Mucosa of stomach (tissue), 1 donor: ENCODE results near the gene SPATA31E1.

Experiments
- H3K27me3 ChIP-seq: one replicate; pipeline ENCODE4 v1.7.0; 2013; ENCODE audit warnings: mild to moderate bottlenecking, low read length; ENCODE audit not compliant: control insufficient read depth, insufficient read depth
- H3K36me3 ChIP-seq: one replicate; pipeline ENCODE4 v1.7.0; 2013; ENCODE audit warnings: low read length; ENCODE audit not compliant: control insufficient read depth, insufficient read depth
- H3K4me1 ChIP-seq: one replicate; pipeline ENCODE4 v1.7.0; 2013; ENCODE audit warnings: mild to moderate bottlenecking, low read length; ENCODE audit not compliant: control insufficient read depth, insufficient read depth
- H3K4me3 ChIP-seq: one replicate; pipeline ENCODE4 v1.7.0; 2013; ENCODE audit warnings: low read length
- H3K9ac ChIP-seq: one replicate; pipeline ENCODE4 v1.7.0; 2013; ENCODE audit warnings: mild to moderate bottlenecking, low read length, moderate library complexity
- H3K9me3 ChIP-seq: one replicate; pipeline ENCODE4 v1.7.0; 2013; ENCODE audit warnings: mild to moderate bottlenecking, low read length, moderate library complexity; ENCODE audit not compliant: control insufficient read depth
- donor health status: Pancreatic carcinoma.

Gene SPATA31E1

GRCh38 chr9:87867391-87867790 is 15.3 kb upstream of the SPATA31E1 start:
- H3K27me3 ChIP-seq = no peaks in the 10 kb centered on the region
- H3K9me3 ChIP-seq = no peaks in the 10 kb centered on the region
- no peak overlapping the region for H3K9ac ChIP-seq
- H3K4me1 ChIP-seq = peaks cover 3% of the 10 kb centered on the region
- no peak overlapping the region for H3K4me3 ChIP-seq
- H3K36me3 ChIP-seq = no peaks in the 10 kb centered on the region

GRCh38 chr9:87868175-87868574 is 14.5 kb upstream of the SPATA31E1 start:
- H3K4me1 ChIP-seq = peaks cover 3% of the 10 kb centered on the region
- no peak overlapping the region for H3K9ac ChIP-seq
- no peaks in the 10 kb centered on the region for H3K36me3 ChIP-seq
- no peak overlapping the region for H3K4me3 ChIP-seq
- no peaks in the 10 kb centered on the region for H3K9me3 ChIP-seq
- no peaks in the 10 kb centered on the region for H3K27me3 ChIP-seq

- no peaks in the 10 kb centered on the region for H3K27me3 ChIP-seq
- no peaks in the 10 kb centered on the region for H3K9me3 ChIP-seq
- no peak overlapping the region for H3K4me3 ChIP-seq
- H3K36me3 ChIP-seq = no peaks in the 10 kb centered on the region
- H3K9ac ChIP-seq = no peak overlapping the region
- H3K4me1 ChIP-seq = peaks cover 3% of the 10 kb centered on the region
These were observed 14.0 kb upstream of the SPATA31E1 start for GRCh38 chr9:87868635-87869034.

DNA sequence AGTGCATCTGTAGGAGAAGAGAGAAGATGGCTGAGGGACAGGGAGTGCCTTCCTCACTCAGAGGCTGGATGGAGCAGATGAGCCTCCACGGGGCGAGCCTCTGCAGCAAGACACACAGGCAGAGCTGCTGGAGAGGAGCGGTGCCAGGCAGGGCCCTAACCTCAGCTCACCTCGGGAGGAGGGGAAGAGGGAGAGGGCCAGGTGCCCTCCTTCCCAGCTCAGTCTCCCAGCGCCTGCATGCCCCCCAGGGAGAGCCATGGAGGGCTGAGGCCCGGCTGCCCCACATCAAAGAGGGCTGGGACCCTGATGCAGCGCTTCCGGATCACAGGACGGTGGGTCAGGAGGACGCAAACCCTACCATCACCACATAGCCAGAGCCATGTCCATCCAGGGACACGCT is 13.6 kb upstream of the SPATA31E1 start:
- Histone ChIP-seq H3K36me3 (no peaks in the 10 kb centered on the region), H3K9ac (no peak overlapping the region), H3K9me3 (no peaks in the 10 kb centered on the region), H3K4me1 (peaks cover 3% of the 10 kb centered on the region), H3K27me3 (no peaks in the 10 kb centered on the region), H3K4me3 (no peak overlapping the region)

DNA sequence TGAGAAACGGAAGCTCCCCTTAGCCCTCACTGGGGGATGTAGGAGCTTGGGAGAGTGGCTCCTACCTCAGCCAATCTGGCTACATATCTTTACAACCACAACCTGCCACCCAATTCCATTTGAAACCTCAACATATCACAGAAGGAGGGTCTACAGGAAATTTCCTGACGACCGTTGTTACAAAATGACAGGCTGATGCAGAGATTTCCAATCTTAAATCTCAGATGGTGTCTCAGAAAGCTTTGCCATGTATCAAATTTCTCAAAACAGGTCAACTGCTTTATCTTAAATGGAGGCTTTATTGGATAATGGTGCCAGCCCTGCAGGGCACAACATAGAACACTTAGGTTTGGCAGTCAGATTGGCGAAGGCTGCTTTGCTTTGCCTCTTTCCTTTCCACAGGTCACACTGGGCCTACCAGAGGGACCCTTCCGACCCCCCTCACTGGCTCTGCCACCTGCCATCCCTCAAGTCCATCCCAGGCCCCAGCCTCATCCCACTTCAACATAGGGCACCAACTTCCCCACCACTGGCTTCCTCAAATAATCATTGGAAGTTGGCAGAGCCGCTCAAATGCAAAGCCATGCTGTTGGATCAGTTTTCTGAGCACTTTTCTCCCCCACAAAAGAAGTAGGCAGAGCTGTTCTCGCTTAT is 11.1 kb upstream of the SPATA31E1 start:
- Histone ChIP-seq H3K4me3 (no peak overlapping the region), H3K4me1 (no peaks in the 10 kb centered on the region), H3K9ac (no peak overlapping the region), H3K27me3 (no peaks in the 10 kb centered on the region), H3K36me3 (no peaks in the 10 kb centered on the region), H3K9me3 (no peaks in the 10 kb centered on the region)

- H3K9ac ChIP-seq = no peak overlapping the region
- no peaks in the 10 kb centered on the region for H3K4me1 ChIP-seq
- H3K27me3 ChIP-seq = no peaks in the 10 kb centered on the region
- no peaks in the 10 kb centered on the region for H3K9me3 ChIP-seq
- no peak overlapping the region for H3K4me3 ChIP-seq
- no peaks in the 10 kb centered on the region for H3K36me3 ChIP-seq
These were observed 10.5 kb upstream of the SPATA31E1 start for GRCh38 chr9:87872079-87872624.

GRCh38 chr9:87873607-87874303 is 8.9 kb upstream of the SPATA31E1 start:
- no peaks in the 10 kb centered on the region for H3K27me3 ChIP-seq
- no peak overlapping the region for H3K4me3 ChIP-seq
- no peaks in the 10 kb centered on the region for H3K36me3 ChIP-seq
- no peaks in the 10 kb centered on the region for H3K4me1 ChIP-seq
- H3K9me3 ChIP-seq = no peaks in the 10 kb centered on the region
- no peak overlapping the region for H3K9ac ChIP-seq

DNA sequence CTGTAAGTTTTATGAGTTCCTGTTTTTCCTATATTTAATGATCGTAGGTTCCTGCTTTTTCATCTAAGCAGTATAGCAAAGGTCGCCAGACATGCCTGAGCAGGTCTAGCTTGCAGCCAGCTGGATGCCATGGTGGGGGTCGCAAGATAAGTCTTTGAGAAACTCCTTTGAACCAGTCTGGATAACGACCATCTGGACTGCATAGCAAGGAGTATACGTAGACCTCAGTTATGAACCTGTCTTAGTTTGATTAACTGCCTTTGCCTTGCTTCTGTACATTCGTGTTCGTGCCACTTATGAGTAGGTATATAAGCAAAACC is 8.4 kb upstream of the SPATA31E1 start:
- Histone ChIP-seq H3K4me1 (no peaks in the 10 kb centered on the region), H3K9ac (no peak overlapping the region), H3K9me3 (no peaks in the 10 kb centered on the region), H3K36me3 (no peaks in the 10 kb centered on the region), H3K4me3 (no peak overlapping the region), H3K27me3 (no peaks in the 10 kb centered on the region)

DNA sequence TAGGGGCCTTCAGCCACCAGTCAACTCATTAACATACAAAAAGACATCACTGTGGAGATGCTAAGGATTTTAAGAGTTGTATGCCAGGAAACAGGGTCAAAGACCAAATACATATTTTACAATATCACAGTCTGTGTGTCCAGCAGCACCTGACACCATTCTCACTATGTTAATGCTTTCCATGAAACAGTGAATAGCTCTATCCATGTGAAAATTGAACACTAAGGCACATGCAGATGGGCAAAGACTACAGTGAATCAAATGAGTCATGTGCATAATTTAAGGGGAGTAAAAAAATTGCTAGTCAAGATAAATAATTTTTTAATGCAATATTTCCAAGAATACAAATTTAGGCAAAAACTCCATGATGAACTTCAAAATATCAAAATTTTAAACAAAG is 7.6 kb upstream of the SPATA31E1 start:
- Histone ChIP-seq H3K9me3 (no peaks in the 10 kb centered on the region), H3K4me3 (no peak overlapping the region), H3K4me1 (no peaks in the 10 kb centered on the region), H3K36me3 (no peaks in the 10 kb centered on the region), H3K27me3 (no peaks in the 10 kb centered on the region), H3K9ac (no peak overlapping the region)

DNA sequence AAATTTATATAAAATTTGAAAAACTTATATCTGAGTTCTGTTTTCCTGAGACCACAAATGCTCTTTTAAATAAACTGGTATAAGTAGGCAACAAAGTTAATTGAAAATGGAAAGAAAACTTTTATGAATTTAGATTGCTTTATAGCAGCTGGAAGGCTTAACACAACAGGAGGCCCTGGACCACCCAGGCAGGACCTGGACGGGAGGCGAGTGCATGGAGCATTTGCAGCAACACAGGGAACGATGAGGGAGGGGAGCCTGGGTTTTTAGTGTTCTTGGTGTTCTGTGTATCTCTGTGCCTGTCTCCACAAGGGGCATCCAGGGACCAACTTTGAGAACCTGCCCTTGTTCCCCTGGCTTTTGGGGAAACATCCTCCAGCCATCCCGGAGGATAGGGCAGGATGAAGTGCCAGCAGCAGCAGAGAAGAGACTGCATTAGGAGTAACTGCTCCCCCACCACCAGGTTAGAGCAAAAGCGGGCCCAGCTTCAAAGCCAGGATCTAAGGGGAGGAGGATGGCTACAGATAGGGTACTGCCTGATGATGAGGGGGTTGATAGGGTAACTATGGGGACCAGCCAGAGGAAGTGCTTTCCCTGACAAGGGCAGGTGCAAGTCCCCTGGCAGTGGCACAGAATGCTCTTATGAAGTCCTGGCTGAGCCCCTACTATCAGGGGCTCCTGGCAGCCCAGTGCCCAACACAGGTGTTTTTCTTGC is 6.7 kb upstream of the SPATA31E1 start:
- H3K27me3 ChIP-seq = no peaks in the 10 kb centered on the region
- no peak overlapping the region for H3K9ac ChIP-seq
- no peak overlapping the region for H3K4me3 ChIP-seq
- H3K9me3 ChIP-seq = no peaks in the 10 kb centered on the region
- no peaks in the 10 kb centered on the region for H3K4me1 ChIP-seq
- H3K36me3 ChIP-seq = no peaks in the 10 kb centered on the region

GRCh38 chr9:87876708-87877107 is 6.0 kb upstream of the SPATA31E1 start:
- Histone ChIP-seq H3K9me3 (no peaks in the 10 kb centered on the region), H3K9ac (no peak overlapping the region), H3K36me3 (no peaks in the 10 kb centered on the region), H3K4me3 (no peak overlapping the region), H3K4me1 (no peaks in the 10 kb centered on the region), H3K27me3 (no peaks in the 10 kb centered on the region)

- no peak overlapping the region for H3K4me3 ChIP-seq
- H3K4me1 ChIP-seq = no peaks in the 10 kb centered on the region
- no peaks in the 10 kb centered on the region for H3K9me3 ChIP-seq
- no peak overlapping the region for H3K9ac ChIP-seq
- H3K27me3 ChIP-seq = no peaks in the 10 kb centered on the region
- H3K36me3 ChIP-seq = no peaks in the 10 kb centered on the region
These were observed 3.6 kb upstream of the SPATA31E1 start for GRCh38 chr9:87878989-87879511.
